HG03103 (cell line): ENCODE data around the gene PROB1.
A peak's percentile ranks its signal among the peaks of the same experiment; 100 is the strongest.
"Not testable (repeated sequence)": the region's sequence is repeated elsewhere in the genome, so short reads cannot be mapped to it uniquely, and the experiment has no call there.

ENCODE experiments used
- ATAC-seq: cut with Tn5 transposase; IDR thresholded peaks from one replicate; pipeline ENCODE4 v1.9.1; 2021; ENCODE audit warnings: low read depth; ENCODE audit not compliant: unreplicated experiment

The PROB1 gene

DNA sequence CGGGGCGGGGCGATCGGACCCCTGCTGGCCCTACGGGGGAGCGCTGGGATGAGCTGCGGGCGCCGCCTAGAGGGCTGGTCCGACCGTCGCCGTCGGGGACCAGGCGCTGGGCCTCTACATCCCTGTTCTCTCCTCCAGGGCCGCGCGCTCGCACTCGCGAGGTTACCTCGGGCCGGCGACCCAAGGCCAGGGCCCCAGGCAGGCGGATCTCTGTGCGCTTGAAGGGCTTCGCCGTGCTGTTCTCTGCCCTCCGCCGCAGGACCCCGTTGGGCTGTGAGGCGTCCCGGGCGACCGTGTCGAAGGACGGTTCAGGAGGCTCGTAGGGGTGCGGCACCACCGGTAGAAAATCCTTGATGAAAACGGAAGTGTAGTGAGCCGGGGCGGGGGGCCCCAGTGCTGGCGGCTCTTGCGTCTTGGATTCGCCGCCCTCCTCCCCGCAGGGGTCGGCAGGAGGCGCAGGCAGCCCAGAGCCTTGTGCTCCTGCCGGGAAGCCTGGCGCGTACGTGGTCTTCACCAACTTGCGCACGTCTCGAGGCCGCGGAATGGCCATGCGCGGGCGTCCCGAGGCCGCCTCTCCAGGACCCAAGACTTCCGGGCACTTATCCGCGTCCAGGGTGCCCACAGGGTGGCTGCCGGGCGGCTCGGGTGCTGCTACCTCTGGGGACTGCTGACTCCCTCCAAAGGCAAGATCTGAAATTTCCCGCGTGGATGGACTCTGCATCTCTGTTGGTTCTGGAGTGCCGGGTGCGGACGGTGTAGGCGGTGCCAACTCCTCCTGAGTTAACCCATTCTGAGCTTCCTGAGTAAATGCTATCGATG lies 2.0 kb downstream of the PROB1 start:
- ATAC-seq = peak; percentile 48

DNA sequence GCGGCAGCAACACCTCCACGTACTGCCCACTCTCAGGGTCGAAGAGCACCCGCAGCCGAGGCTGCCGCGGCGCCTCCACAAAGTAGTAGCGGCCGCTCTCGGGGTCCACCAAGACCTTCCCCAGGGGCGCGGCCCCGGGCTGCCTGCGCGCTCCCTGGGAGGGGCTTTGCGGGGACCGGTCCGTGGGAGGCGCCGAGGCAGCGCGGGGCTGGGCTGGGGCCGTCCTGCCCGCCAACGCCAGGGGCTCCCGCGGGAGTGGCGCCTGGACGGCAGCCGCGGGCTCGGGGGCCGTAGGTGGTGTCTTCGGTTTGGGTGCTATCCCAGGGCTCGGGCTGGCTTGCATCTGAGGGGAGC lies 2.6 kb downstream of the PROB1 start:
- peak; percentile 16 for ATAC-seq

DNA sequence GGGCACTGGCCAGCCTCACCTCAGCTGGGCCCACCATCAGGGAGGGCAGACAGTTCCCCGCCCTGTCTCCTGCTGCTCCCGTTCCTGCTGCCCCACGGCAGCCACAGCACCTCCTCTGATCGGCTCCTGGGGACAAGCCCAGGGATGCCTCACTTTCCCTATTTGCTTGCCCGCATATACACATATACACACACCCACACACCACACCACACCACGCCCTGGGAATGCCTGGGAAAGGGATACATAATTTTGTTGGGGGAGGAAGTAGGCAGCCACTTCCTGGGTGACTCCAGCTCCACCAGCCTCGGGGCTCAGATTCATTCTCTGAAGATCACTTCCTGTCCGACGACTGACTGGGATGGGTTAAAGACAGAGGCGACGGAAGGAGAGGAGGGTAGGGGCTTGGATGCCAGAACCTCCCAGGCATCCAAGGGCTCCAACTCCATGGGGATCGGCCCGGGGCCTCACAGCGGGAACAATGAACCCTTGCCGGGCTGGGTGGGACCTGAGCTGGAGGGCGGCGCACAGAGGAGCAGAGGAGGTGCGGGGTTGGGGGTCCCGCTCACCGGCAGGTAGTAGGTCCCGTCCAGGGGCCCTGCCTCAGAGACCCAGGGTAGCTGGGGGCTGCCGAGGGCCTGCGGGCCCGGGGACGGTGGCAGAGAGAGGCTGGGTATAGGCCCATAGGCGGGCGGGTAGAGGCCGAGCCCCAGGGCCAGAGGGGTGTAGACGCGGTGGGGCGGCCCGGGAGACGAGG lies 3.2 kb downstream of the PROB1 start:
- no peak for ATAC-seq

- ATAC-seq = no peak
These were observed 4.0 kb downstream of the PROB1 start for GRCh38 chr5:139390639-139391569.

DNA sequence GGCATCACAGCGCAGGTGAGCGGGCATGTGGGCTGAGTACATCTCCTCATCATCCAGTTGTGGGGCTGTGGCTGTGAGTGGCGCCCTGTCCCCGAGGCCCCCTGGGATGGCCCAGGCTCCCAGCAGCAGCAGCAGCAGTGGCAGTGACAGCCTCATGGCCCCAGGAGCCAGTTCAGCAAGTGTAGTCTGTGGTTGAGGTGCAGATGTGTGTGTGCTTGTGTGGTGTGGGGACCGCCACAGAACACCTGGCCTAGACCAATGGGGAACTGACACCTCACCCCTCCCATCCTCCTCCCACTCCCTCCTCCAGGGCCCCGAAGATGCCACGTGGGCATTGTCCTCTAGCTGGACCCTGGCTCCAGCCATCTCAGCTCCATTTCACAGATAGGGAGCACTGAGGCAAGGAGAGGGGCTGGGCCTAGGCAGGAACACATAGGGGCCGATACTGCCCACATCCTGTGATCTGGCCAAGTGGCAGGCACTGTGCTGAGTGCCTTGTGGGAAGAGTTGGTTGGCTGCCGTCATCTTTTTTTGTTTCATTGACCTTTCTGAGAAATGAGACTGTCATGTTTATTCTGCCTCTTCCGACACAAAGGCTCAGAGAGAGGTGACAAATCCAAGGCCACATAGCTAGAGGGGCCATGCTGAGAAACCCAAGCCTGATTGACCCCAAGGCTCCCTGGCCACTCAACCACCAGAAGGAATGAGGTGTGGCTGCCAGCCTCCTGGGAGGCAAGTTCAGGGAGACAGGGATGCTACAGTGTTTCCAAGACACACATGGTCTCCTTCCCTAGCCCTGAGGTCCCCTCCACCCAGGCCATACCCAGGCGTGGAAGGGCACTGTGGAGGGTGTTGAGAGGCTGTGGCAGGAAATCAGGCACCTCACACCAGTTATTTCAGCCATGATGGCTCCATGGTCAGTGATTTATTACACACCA lies 4.9 kb downstream of the PROB1 start, which contains the start of gene MZB1:
TSS of gene MZB1 (minus strand) at position 213 of the 938 bp plus-strand sequence. CDS start at position 156, 57 bp downstream.
- peak; percentile 31 for ATAC-seq

GRCh38 chr5:139388198-139388821 lies 6.6 kb downstream of the PROB1 start:
- no peak for ATAC-seq

- no peak for ATAC-seq
These were observed 7.2 kb downstream of the PROB1 start for GRCh38 chr5:139387611-139388197.

DNA sequence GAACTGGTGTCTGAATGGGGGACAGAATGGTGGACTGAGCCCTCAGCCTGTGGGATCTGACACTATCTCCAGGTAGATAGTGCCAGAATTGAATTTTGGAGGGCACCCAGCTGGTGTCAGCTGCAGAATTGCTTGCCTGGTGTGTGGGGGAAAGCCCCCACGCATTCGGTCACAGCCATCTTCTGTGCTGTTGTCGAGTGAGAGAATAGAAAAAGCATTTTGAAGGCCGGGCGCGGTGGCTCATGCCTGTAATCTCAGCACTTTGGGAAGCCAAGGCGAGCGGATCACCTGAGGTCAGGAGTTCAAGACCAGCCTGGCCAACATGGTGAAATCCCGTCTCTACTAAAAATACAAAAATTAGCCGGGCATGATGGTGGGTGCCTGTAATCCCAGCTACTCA lies 7.9 kb downstream of the PROB1 start:
- not testable (repeated sequence) for ATAC-seq

GRCh38 chr5:139386050-139386438 lies 8.9 kb downstream of the PROB1 start:
- ATAC-seq = no peak

DNA sequence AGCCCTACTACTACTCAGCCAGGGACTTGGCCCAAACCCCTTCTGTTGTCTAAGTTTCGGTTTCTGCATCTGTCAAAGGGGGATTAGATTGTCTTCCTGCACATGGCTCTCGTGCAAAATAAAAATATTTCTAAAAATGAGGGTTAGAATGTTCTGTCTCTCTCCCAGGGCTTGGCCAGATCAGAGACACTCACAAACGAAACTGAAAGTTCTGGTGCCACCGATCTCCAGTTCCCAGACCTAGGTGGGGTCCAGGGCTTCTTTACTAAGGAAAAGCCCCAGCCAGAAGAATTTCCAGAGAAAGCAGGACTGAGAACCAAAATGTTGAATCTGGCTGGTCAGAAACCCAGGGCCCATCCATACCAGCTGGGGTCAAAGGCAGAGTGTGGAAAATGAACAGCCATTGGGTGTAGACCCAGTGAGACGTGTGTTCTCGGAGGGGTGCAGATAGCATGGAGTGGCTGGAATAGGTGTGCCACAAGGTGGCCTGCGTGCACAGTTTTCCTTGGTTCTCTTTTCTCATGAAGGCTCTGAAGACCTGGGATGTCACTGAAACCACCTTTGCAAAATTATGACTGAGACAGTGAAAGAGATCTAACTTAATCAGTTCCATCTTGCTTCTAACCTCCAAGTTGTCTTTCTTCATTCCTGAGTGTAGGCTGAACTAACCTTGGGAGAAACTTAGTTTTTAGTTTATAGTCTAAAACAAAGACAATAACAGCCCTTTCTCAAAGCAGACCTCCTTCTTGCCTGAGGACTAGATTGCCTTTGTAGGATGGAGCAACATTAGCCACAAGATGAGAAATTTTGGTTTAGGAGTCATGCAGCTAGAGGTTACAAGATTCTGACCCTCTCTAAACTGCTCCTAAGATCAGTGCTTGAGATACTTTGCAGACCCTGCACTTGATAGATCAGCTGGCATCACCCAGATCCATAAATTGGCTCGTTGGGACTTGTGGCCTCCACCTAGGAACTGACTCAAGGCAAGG lies 9.5 kb downstream of the PROB1 start:
- no peak for ATAC-seq

GRCh38 chr5:139384591-139385051 lies 10.3 kb downstream of the PROB1 start:
- ATAC-seq = no peak

DNA sequence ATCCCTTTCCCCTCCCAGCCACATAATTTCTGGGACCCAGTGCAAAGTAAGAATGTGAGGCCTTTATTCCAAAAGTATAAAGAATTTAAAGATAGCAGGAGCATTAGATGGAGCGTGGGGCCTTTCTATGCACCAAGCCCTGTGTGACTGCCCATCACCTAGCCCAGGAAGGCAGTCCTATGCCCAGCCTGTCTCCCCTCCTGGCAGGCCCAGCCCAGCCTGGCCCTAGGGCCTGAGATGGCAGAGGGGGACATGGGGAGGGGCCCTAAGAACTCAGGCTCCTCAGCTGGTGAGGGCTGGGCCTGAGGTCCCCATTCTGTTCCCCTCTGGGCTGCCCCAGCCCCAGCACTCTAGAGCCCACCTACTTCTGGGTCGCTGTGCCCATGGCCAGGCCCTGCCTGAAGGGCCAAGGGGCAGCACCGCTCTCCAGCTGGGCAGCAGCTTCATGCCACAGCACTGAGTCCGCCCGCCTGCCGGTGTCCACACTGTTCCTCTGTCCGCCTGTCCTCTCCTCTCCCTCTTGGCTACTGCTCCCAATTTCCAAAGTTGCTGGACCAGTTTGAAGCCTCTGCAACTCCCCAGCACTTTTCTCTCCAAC lies 10.8 kb downstream of the PROB1 start:
- no peak for ATAC-seq

DNA sequence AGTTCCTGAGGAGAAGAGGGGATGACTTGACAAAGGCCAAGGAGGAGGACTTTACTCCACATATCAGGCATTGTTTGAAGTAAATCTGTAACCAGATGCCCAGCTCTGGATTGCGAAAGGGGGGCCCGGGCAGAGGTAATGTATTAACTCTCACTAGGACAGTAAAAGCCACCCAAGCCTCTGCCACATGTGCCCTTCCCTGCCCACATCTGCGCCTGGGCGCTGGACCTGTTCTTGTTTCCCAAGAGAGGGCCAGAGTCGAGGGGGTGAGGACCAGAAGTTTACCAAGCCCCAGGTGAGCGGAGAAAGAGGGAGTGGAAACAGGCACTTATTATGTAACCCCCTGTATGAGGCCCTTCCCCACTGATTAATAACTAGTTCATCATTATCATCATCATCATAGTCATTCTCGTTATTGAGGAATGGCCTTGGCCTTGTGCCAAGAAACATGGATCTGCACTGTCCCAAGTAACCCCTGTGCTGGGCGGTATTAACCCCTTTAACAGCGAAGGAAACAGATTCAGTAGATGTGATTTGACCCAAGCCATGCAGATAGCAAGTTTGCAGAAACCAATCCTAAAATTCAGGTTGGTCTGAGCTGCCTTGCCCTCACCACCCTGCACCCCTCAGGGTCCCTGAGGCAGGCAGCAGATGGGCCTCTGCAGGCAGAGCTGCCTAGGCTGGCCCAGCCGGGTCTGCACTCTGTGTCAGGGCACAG lies 11.5 kb downstream of the PROB1 start, which contains the start of gene SLC23A1:
TSS of gene SLC23A1 (minus strand) at position 23 of the 718 bp plus-strand sequence. CDS start 44 bp downstream, outside the sequence.
- no peak for ATAC-seq

DNA sequence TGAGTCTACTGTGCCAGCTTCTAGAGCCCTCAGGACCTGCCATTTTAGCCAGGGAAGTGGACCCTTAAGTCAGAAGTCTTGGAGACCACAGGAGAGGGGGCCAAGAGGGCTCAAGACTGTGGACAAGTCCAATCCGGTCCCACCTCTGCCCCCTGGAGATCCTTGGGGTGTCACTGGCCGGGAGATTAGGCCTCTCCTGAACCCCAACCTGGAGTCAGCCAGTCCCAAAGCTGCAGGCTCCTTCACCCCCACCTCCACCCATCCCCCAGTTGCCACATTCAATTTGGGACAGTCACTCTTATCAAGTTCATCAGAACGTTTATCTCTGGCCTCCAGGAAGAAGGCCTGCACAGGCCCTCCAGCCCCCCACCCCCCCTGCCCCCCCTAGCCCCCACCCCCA lies 12.1 kb downstream of the PROB1 start:
- ATAC-seq = no peak

DNA sequence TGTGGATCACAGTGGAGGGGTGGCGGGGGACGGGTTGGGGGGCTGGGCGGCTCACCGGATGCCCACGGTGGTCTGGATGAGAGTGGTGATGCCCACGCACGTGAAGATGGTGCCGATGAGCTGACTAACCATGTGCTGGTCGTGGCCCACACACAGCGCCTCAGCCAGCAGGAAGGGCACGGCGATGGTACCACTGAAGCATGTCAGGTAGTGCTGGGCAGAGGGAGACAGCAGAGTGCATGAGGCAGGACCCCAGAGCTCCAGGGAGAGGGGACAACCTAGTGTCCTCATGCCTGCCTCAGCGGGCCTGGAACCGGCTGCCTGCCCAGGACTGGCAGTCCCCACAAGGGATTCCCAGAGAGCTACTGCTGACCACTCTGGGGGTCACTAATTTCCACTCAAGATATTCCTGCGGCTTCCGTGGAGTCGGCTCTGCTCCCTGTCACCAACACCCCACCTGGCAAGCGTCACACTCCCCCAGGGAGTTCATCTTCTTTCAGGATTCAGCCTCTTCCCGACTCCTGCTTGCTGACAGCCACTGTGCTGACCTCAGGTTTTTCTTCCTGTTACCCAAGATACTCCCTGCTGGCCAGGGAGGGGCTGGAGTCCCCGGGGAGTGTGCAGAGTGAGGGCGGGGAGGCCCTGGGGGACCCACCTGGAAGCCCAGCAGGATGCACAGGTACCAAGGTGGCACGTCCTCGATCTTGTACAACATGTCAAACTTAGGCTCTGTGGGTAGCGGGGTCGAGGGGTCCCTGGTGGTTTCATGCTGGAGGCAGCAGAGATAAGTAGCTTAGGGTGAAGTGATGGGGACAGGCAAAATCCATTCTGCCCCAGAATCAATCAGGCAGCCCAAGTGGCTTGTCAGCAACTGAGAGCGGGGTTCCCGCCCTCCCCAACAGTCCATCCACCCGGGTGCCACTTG lies 12.8 kb downstream of the PROB1 start:
- no peak for ATAC-seq
